ENCODE results near the gene CD7.

DNA sequence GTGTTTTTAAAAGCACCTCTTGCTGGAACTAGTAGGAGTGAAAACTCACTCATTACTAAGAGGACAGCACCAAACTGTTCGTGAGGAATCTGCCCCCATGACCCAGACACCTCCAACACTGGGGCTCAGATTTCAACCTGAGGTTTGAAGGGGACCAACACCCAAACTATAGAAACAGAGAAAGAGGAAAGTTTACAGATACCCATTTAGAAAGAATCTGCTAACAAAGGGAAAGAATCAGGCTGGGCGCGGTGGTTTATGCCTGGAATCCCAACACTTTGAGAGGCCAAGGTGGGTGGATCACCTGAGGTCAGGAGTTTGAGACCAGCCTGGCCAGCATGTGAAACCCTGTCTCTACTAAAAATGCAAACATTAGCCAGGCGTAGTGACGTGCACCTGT lies 40.5 kb downstream of the CD7 start:
- no peak for TF ChIP-seq POLR2A (IDR thresholded peaks at IDR 0.05; ENCODE audit: low read depth, low read length)
- TF ChIP-seq POLR2AphosphoS5 (IDR thresholded peaks at IDR 0.05; ENCODE audit: low read depth, low read length), result no peak

Data from GM12891 (cell line).